ENCODE data around the gene KIF9.
"Not testable (repeated sequence)": the region's sequence is repeated elsewhere in the genome, so short reads cannot be mapped to it uniquely, and the experiment has no call there.

DNA sequence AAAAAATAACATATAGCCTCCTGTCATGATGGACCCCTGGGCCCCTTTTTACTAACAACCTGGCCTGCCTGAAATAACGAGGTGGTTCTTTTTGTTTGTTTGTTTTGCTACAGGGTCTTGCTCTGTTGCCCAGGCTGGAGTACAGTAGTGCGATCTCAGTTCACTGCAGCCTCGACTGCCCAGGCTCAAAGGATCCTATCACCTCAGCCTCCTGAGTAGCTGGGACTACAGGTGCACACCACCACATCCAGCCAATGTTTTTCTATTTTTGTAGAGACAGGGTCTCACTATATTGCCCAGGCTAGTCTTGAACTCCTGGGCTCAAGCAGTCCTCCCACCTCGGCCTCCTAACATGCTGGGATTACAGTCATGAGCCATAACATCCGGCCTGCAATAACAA, 76.6 kb downstream of the KIF9 start:
- TF ChIP-seq YY1 (IDR thresholded peaks at IDR 0.05; ENCODE audit: insufficient read depth, insufficient read length); SUZ12 (IDR thresholded peaks at IDR 0.05; ENCODE audit: extremely low read depth, insufficient read depth, insufficient read length): not testable (repeated sequence)
